Activated CD4-positive, alpha-beta T cell treated with anti-CD3 and anti-CD28 coated beads, Interleukin-10, Interleukin-2, amounts not matched to agents 100 ng/mL and 50 ng/mL, durations not matched to agents 16 hours and 8 hours (primary cell): ENCODE measurements around the gene EPSTI1.

Experiments used
- DNase-seq: peaks from one replicate; pipeline ENCODE4 v3.0.0-alpha.2; 2020

EPSTI1 gene

GRCh38 chr13:43005460-43006236 is 13.6 kb upstream of the EPSTI1 start:
- DNase-seq: no peak

GRCh38 chr13:43003729-43004128 is 11.7 kb upstream of the EPSTI1 start:
- no peak for DNase-seq

GRCh38 chr13:43003010-43003409 is 11.0 kb upstream of the EPSTI1 start:
- DNase-seq: no peak

- no peak for DNase-seq
Measured at GRCh38 chr13:43002021-43002420, 10.0 kb upstream of the EPSTI1 start.

GRCh38 chr13:43000676-43001075 is 8.6 kb upstream of the EPSTI1 start:
- no peak for DNase-seq

- no peak for DNase-seq
Measured at GRCh38 chr13:42999491-42999890, 7.5 kb upstream of the EPSTI1 start.

GRCh38 chr13:42997381-42997780 is 5.3 kb upstream of the EPSTI1 start:
- DNase-seq: peak; percentile 50

- DNase-seq: peak; percentile 76
Measured at GRCh38 chr13:42996584-42996983, 4.5 kb upstream of the EPSTI1 start.

- DNase-seq: no peak
Measured at GRCh38 chr13:42994878-42995277, 2.8 kb upstream of the EPSTI1 start.

GRCh38 chr13:42992764-42993122 is 702 bp upstream of the EPSTI1 start:
- no peak for DNase-seq

GRCh38 chr13:42991233-42991897 is 676 bp downstream of the EPSTI1 start:
- DNase-seq: peak; percentile 22

GRCh38 chr13:42990291-42991232 is 1.5 kb downstream of the EPSTI1 start:
- DNase-seq: peak; percentile 14

GRCh38 chr13:42986176-42986574 is 5.9 kb downstream of the EPSTI1 start:
- DNase-seq: no peak

GRCh38 chr13:42985312-42986175 is 6.5 kb downstream of the EPSTI1 start:
- peak; percentile 13 for DNase-seq

- DNase-seq: no peak
Measured at GRCh38 chr13:42984691-42985090, 7.3 kb downstream of the EPSTI1 start.

GRCh38 chr13:42984026-42984425 is 8.0 kb downstream of the EPSTI1 start:
- DNase-seq: no peak

- no peak for DNase-seq
Measured at GRCh38 chr13:42981853-42982252, 10.2 kb downstream of the EPSTI1 start.

GRCh38 chr13:42981317-42981716 is 10.7 kb downstream of the EPSTI1 start:
- no peak for DNase-seq

GRCh38 chr13:42977219-42977659 is 14.8 kb downstream of the EPSTI1 start:
- no peak for DNase-seq

- DNase-seq: no peak
Measured at GRCh38 chr13:42976066-42976465, 16.0 kb downstream of the EPSTI1 start.

GRCh38 chr13:42973581-42973980 is 18.5 kb downstream of the EPSTI1 start:
- DNase-seq: no peak

- DNase-seq: no peak
Measured at GRCh38 chr13:42971691-42972347, 20.2 kb downstream of the EPSTI1 start.
